ENCODE results near the gene ZNF776. TPM values are rescaled to one million over a fixed set of nuclear protein-coding genes. Genes with fewer than 3 reads are reported as not detected.

Gene ZNF776
- polyA plus RNA-seq, 4 donors, result 3.1 to 22.1 (median 4.8) TPM

DNA sequence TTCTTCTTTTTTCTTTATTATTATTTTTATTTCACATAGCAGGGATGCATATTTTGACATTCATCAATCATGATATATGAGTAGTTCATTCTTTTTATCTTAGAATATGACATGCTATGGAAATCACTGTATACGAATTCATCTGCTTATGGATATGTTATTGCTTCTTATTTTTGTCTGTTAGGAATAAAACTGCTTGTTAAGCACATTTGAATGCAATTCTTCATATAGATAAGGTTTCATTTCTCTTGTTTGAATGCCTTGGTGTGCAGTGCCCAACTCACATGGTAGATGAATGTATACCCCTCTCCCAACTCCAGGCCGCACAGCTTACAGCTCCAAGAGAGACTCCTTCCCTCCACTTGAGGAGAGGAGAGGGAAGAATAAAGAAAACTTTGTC lies 11.3 kb downstream of the ZNF776 start:
- peaks cover 24 to 35% (median 33%) of the 10 kb centered on the region in 3 donors for H3K36me3 ChIP-seq (ENCODE audit: control insufficient read depth in 3 of 3, insufficient read depth in 2 of 3, low read depth in 1 of 3, low read length in 3 of 3)
- H3K27me3 ChIP-seq (ENCODE audit: control insufficient read depth in 3 of 3, insufficient read depth in 3 of 3, low read length in 3 of 3), result no peaks in the 10 kb centered on the region
- H3K9me3 ChIP-seq (ENCODE audit: control insufficient read depth in 2 of 2, insufficient read depth in 1 of 2, low read depth in 1 of 2, low read length in 1 of 2), result peaks cover 0 to 39% of the 10 kb centered on the region in 2 donors
- H3K4me3 ChIP-seq (ENCODE audit: low read depth in 1 of 3, low read length in 3 of 3), result no peak overlapping the region
- FAIRE-seq (no peak), DNase-seq (no peak)
- 95 to 99% (median 97%) methylated on average over 2 of the region's 2 CpGs for WGBS, 3 donors
- H3K27ac ChIP-seq (ENCODE audit: low read depth in 1 of 3, low read length in 2 of 3), result no peak overlapping the region
- H3K4me1 ChIP-seq (ENCODE audit: control insufficient read depth in 3 of 3, insufficient read depth in 2 of 3, low read depth in 1 of 3, low read length in 2 of 3), result no peaks in the 10 kb centered on the region

- DNase-seq (no peak), FAIRE-seq (no peak)
- Histone ChIP-seq H3K36me3 (ENCODE audit: control insufficient read depth in 3 of 3, insufficient read depth in 2 of 3, low read depth in 1 of 3, low read length in 3 of 3) (peaks cover 13 to 39% (median 24%) of the 10 kb centered on the region in 3 donors), H3K4me3 (ENCODE audit: low read depth in 1 of 3, low read length in 3 of 3) (no peak overlapping the region), H3K27ac (ENCODE audit: low read depth in 1 of 3, low read length in 2 of 3) (no peak overlapping the region), H3K9me3 (ENCODE audit: control insufficient read depth in 2 of 2, insufficient read depth in 1 of 2, low read depth in 1 of 2, low read length in 1 of 2) (peaks cover 0 to 27% of the 10 kb centered on the region in 2 donors), H3K27me3 (ENCODE audit: control insufficient read depth in 3 of 3, insufficient read depth in 3 of 3, low read length in 3 of 3) (no peaks in the 10 kb centered on the region), H3K4me1 (ENCODE audit: control insufficient read depth in 3 of 3, insufficient read depth in 2 of 3, low read depth in 1 of 3, low read length in 2 of 3) (no peaks in the 10 kb centered on the region)
- WGBS, 3 donors, result 95 to 100% (median 98%) methylated on average over 2 of the region's 2 CpGs
These were observed 12.5 kb downstream of the ZNF776 start for GRCh38 chr19:57759096-57759495.

GRCh38 chr19:57769345-57770131 lies 22.9 kb downstream of the ZNF776 start, which contains the start of gene ZNF586:
TSS of gene ZNF586 (plus strand) at chr19:57769676. CDS start at chr19:57769843, 167 bp downstream.
- H3K27me3 ChIP-seq (ENCODE audit: control insufficient read depth in 3 of 3, insufficient read depth in 3 of 3, low read length in 3 of 3), result no peaks in the 10 kb centered on the region
- peaks cover 2 to 25% of the 10 kb centered on the region in 2 donors for H3K9me3 ChIP-seq (ENCODE audit: control insufficient read depth in 2 of 2, insufficient read depth in 1 of 2, low read depth in 1 of 2, low read length in 1 of 2)
- H3K36me3 ChIP-seq (ENCODE audit: control insufficient read depth in 3 of 3, insufficient read depth in 2 of 3, low read depth in 1 of 3, low read length in 3 of 3), result peaks cover 6 to 20% (median 9%) of the 10 kb centered on the region in 3 donors
- peaks cover 0 to 14% (median 3%) of the 10 kb centered on the region in 3 donors for H3K4me1 ChIP-seq (ENCODE audit: control insufficient read depth in 3 of 3, insufficient read depth in 2 of 3, low read depth in 1 of 3, low read length in 2 of 3)
- 2 to 5% (median 4%) methylated on average over 55 to 61 of the region's 61 CpGs for WGBS, 3 donors
- H3K27ac ChIP-seq (ENCODE audit: low read depth in 1 of 3, low read length in 2 of 3), result peak within 1 kb of the TSS; percentile 49 to 80 (median 70)
- DNase-seq, result peak; percentile 93 to 94
- H3K4me3 ChIP-seq (ENCODE audit: low read depth in 1 of 3, low read length in 3 of 3), result peak within 1 kb of the TSS; percentile 67 to 93 (median 77)
- no peak for FAIRE-seq

DNA sequence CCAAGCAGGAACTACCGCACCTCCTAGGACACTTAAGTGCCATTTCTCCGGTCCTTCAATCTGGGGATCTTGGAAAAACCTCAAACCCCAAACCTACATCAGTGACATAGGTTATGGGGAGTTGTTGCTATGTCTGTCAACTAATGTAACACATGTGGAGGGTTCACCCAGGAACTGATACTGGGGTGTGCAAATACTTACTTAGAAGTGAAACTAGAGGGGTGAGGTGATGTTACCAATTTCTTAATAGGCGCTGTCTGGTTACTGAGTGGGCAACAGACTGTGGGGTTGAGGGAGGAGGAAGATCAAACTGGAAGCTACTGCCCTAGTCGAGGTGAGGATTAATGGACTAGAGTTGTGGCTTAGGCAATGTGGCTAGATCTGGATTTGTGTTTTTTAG lies 24.8 kb downstream of the ZNF776 start:
- Histone ChIP-seq H3K4me3 (ENCODE audit: low read depth in 1 of 3, low read length in 3 of 3) (no peak overlapping the region), H3K4me1 (ENCODE audit: control insufficient read depth in 3 of 3, insufficient read depth in 2 of 3, low read depth in 1 of 3, low read length in 2 of 3) (peaks cover 0 to 14% (median 3%) of the 10 kb centered on the region in 3 donors), H3K36me3 (ENCODE audit: control insufficient read depth in 3 of 3, insufficient read depth in 2 of 3, low read depth in 1 of 3, low read length in 3 of 3) (peaks cover 10 to 36% (median 14%) of the 10 kb centered on the region in 3 donors), H3K27ac (ENCODE audit: low read depth in 1 of 3, low read length in 2 of 3) (no peak overlapping the region), H3K9me3 (ENCODE audit: control insufficient read depth in 2 of 2, insufficient read depth in 1 of 2, low read depth in 1 of 2, low read length in 1 of 2) (peaks cover 2 to 44% of the 10 kb centered on the region in 2 donors), H3K27me3 (ENCODE audit: control insufficient read depth in 3 of 3, insufficient read depth in 3 of 3, low read length in 3 of 3) (no peaks in the 10 kb centered on the region)
- FAIRE-seq, result no peak
- 86 to 97% (median 91%) methylated on average over 4 of the region's 4 CpGs for WGBS, 3 donors
- DNase-seq, result no peak

GRCh38 chr19:57773488-57773887 lies 26.9 kb downstream of the ZNF776 start:
- Histone ChIP-seq H3K36me3 (ENCODE audit: control insufficient read depth in 3 of 3, insufficient read depth in 2 of 3, low read depth in 1 of 3, low read length in 3 of 3) (peaks cover 21 to 49% (median 32%) of the 10 kb centered on the region in 3 donors), H3K9me3 (ENCODE audit: control insufficient read depth in 2 of 2, insufficient read depth in 1 of 2, low read depth in 1 of 2, low read length in 1 of 2) (peaks cover 2 to 62% of the 10 kb centered on the region in 2 donors), H3K4me3 (ENCODE audit: low read depth in 1 of 3, low read length in 3 of 3) (no peak overlapping the region), H3K27me3 (ENCODE audit: control insufficient read depth in 3 of 3, insufficient read depth in 3 of 3, low read length in 3 of 3) (no peaks in the 10 kb centered on the region), H3K27ac (ENCODE audit: low read depth in 1 of 3, low read length in 2 of 3) (no peak overlapping the region), H3K4me1 (ENCODE audit: control insufficient read depth in 3 of 3, insufficient read depth in 2 of 3, low read depth in 1 of 3, low read length in 2 of 3) (peaks cover 0 to 14% (median 3%) of the 10 kb centered on the region in 3 donors)
- 95 to 100% (median 97%) methylated on average over 3 of the region's 3 CpGs for WGBS, 3 donors
- DNase-seq, result no peak
- no peak for FAIRE-seq

DNA sequence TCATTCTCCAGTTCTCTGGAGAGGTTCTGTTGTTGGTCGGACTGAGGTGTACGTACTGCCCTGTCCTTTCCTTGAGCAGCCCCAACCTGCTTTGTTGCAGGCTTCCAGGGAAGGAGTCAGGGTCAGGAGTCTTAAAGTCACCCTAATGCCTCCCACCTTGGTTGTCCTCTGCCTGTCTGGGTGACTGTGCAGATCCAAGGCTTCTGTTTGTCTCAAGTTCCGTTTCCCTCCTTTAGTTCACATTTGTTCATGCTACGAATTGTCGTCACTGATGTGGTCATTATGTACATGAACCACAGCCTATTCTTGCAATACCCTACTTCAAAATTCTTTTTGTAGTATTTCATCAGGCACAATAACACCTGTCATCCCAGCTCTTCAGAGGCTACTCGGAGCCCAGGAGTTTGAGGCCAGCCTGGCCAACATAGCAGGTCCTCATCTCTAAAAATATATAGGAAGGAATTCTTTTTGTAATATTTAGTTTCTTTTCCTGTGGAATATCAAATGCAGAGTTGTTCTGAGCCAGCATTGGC lies 30.2 kb downstream of the ZNF776 start:
- Histone ChIP-seq H3K27ac (ENCODE audit: low read depth in 1 of 3, low read length in 2 of 3) (no peak overlapping the region), H3K36me3 (ENCODE audit: control insufficient read depth in 3 of 3, insufficient read depth in 2 of 3, low read depth in 1 of 3, low read length in 3 of 3) (peaks cover 38 to 53% (median 47%) of the 10 kb centered on the region in 3 donors), H3K9me3 (ENCODE audit: control insufficient read depth in 2 of 2, insufficient read depth in 1 of 2, low read depth in 1 of 2, low read length in 1 of 2) (peaks cover 0 to 78% of the 10 kb centered on the region in 2 donors), H3K4me1 (ENCODE audit: control insufficient read depth in 3 of 3, insufficient read depth in 2 of 3, low read depth in 1 of 3, low read length in 2 of 3) (peaks cover 0 to 2% (median 0%) of the 10 kb centered on the region in 3 donors), H3K4me3 (ENCODE audit: low read depth in 1 of 3, low read length in 3 of 3) (no peak overlapping the region), H3K27me3 (ENCODE audit: control insufficient read depth in 3 of 3, insufficient read depth in 3 of 3, low read length in 3 of 3) (no peaks in the 10 kb centered on the region)
- FAIRE-seq (no peak), DNase-seq (no peak)
- WGBS, 3 donors, result 89 to 93% (median 90%) methylated on average over 6 of the region's 6 CpGs

DNA sequence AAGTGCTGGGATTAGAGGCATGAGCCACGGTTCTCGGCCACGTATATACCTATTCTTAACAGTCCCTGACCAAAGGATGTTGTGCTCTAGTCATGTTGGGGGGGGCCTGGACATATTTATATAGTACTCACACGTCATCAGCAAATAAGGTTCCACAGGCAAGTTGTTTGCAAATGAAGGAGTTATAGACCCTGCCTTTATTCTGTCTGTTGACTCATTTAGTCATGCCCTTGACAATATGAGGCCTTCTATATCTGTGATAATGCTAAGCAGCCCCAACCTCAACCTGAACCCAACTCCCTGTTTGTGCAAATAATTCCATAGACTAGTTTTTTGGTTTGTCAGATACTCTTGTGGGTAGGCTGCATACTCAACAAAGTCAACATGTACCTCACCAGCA lies 31.7 kb downstream of the ZNF776 start:
- H3K27me3 ChIP-seq (ENCODE audit: control insufficient read depth in 3 of 3, insufficient read depth in 3 of 3, low read length in 3 of 3), result no peaks in the 10 kb centered on the region
- DNase-seq, result no peak
- peaks cover 32 to 49% (median 46%) of the 10 kb centered on the region in 3 donors for H3K36me3 ChIP-seq (ENCODE audit: control insufficient read depth in 3 of 3, insufficient read depth in 2 of 3, low read depth in 1 of 3, low read length in 3 of 3)
- H3K4me1 ChIP-seq (ENCODE audit: control insufficient read depth in 3 of 3, insufficient read depth in 2 of 3, low read depth in 1 of 3, low read length in 2 of 3), result no peaks in the 10 kb centered on the region
- H3K4me3 ChIP-seq (ENCODE audit: low read depth in 1 of 3, low read length in 3 of 3), result no peak overlapping the region
- 97 to 99% (median 98%) methylated on average over 4 of the region's 4 CpGs for WGBS, 3 donors
- no peak for FAIRE-seq
- H3K9me3 ChIP-seq (ENCODE audit: control insufficient read depth in 2 of 2, insufficient read depth in 1 of 2, low read depth in 1 of 2, low read length in 1 of 2), result peaks cover 0 to 76% of the 10 kb centered on the region in 2 donors
- no peak overlapping the region for H3K27ac ChIP-seq (ENCODE audit: low read depth in 1 of 3, low read length in 2 of 3)

DNA sequence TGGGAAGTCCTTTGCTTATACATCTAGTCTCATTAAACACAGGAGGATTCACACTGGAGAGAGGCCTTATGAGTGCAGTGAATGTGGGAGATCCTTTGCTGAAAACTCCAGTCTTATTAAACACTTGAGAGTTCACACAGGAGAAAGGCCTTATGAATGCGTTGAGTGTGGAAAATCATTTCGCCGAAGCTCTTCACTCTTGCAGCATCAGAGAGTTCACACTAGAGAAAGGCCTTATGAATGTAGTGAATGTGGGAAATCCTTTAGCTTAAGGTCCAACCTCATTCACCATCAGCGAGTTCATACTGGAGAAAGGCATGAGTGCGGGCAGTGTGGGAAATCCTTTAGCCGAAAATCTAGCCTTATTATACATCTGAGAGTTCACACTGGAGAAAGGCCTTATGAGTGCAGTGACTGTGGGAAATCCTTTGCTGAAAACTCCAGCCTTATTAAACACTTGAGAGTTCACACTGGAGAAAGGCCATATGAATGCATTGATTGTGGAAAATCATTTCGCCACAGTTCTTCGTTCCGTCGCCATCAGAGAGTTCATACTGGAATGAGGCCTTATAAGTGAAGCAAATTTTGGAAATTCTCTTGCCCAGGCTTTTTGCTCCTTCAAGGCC lies 32.7 kb downstream of the ZNF776 start:
- Histone ChIP-seq H3K4me1 (ENCODE audit: control insufficient read depth in 3 of 3, insufficient read depth in 2 of 3, low read depth in 1 of 3, low read length in 2 of 3) (no peaks in the 10 kb centered on the region), H3K27me3 (ENCODE audit: control insufficient read depth in 3 of 3, insufficient read depth in 3 of 3, low read length in 3 of 3) (no peaks in the 10 kb centered on the region), H3K9me3 (ENCODE audit: control insufficient read depth in 2 of 2, insufficient read depth in 1 of 2, low read depth in 1 of 2, low read length in 1 of 2) (peaks cover 0 to 74% of the 10 kb centered on the region in 2 donors), H3K4me3 (ENCODE audit: low read depth in 1 of 3, low read length in 3 of 3) (no peak overlapping the region), H3K27ac (ENCODE audit: low read depth in 1 of 3, low read length in 2 of 3) (no peak overlapping the region), H3K36me3 (ENCODE audit: control insufficient read depth in 3 of 3, insufficient read depth in 2 of 3, low read depth in 1 of 3, low read length in 3 of 3) (peaks cover 32 to 49% (median 45%) of the 10 kb centered on the region in 3 donors)
- WGBS, 3 donors, result 98 to 99% (median 98%) methylated on average over 10 of the region's 10 CpGs
- DNase-seq, result no peak
- FAIRE-seq, result no peak
